HepG2 (cell line): ENCODE data around the gene ZNF485. TPM values are rescaled to one million over a fixed set of nuclear protein-coding genes. Genes with fewer than 3 reads are reported as not detected.

Experiments
- ARID4A ChIP-seq: sonication (generic); formaldehyde crosslinking; IDR thresholded peaks from 2 replicates; pipeline ENCODE4 v1.5.0; 2020; ENCODE audit warnings: mild to moderate bottlenecking, missing genetic modification reagents, borderline replicate concordance
- KAT7 ChIP-seq: IDR thresholded peaks from 2 replicates; pipeline ENCODE4 v1.6.1; 2018; ENCODE audit warnings: borderline replicate concordance, missing compliant biosample characterization
- MAF1 ChIP-seq: sonication (generic); formaldehyde crosslinking; IDR thresholded peaks from 2 replicates; pipeline ENCODE4 v1.5.0; 2020; ENCODE audit warnings: missing genetic modification reagents, borderline replicate concordance
- MXD3 ChIP-seq: IDR thresholded peaks from 2 replicates; pipeline ENCODE4 v1.6.1; 2016; ENCODE audit warnings: mild to moderate bottlenecking, missing biosample characterization, missing genetic modification reagents
- MYPOP ChIP-seq: sonication (generic); formaldehyde crosslinking; IDR thresholded peaks from 2 replicates; pipeline ENCODE4 v1.8.1; 2023; ENCODE audit warnings: mild to moderate bottlenecking, moderate library complexity, missing genetic modification reagents
- PPARG ChIP-seq: conservative IDR thresholded peaks from 2 replicates; pipeline ENCODE4 v1.6.1; 2016; ENCODE audit warnings: missing biosample characterization, missing genetic modification reagents
- SETDB1 ChIP-seq: sonication (generic); formaldehyde crosslinking; IDR thresholded peaks from 2 replicates; pipeline ENCODE4 v1.5.1; 2020; ENCODE audit warnings: missing genetic modification reagents, mild to moderate bottlenecking, borderline replicate concordance
- ZGPAT ChIP-seq: IDR thresholded peaks from 2 replicates; pipeline ENCODE4 v1.6.1; 2016; ENCODE audit warnings: mild to moderate bottlenecking
- ZKSCAN8 ChIP-seq: IDR thresholded peaks from 2 replicates; pipeline ENCODE4 v1.6.1; 2016; ENCODE audit warnings: borderline replicate concordance, missing genetic modification reagents, missing compliant biosample characterization
- ZNF331 ChIP-seq: sonication (generic); formaldehyde crosslinking; IDR thresholded peaks from 2 replicates; pipeline ENCODE4 v1.4.0; 2020; ENCODE audit warnings: missing genetic modification reagents
- ZNF547 ChIP-seq: sonication (generic); formaldehyde crosslinking; IDR thresholded peaks from 2 replicates; pipeline ENCODE4 v1.5.1; 2020; ENCODE audit warnings: mild to moderate bottlenecking, missing genetic modification reagents
- ZNF7 ChIP-seq: IDR thresholded peaks from 2 replicates; pipeline ENCODE4 v1.6.1; 2016; ENCODE audit warnings: missing biosample characterization, missing genetic modification reagents
- polyA plus RNA-seq, 8 experiments: library from polyadenylated mRNA; depleted of rRNA in 3 of 8; stranded (reverse) in 7 of 8; unstranded in 1 of 8; fragments of >200 nt; fragmentation: Illumina TruSeq in 4 of 8; extraction: Trizol in 4 of 8; gene quantifications; 2 replicates each; pipeline versions ENCODE4 v1.2.1 to v1.2.3, GENCODE V29; 2011 to 2016; ENCODE audit warnings: low read depth in 4 of 8, missing spikeins in 1 of 8, mixed read lengths in 1 of 8; ENCODE audit not compliant: insufficient read depth in 1 of 8
- total RNA-seq, 5 experiments: library from RNA; depleted of rRNA; stranded (reverse); fragments of >200 nt; fragmentation: Illumina TruSeq; extraction: Trizol; gene quantifications; 2 replicates each; pipeline ENCODE4 v1.2.3, GENCODE V29; 2016; ENCODE audit warnings: low read depth in 1 of 5
- TF ChIP-seq, protein P1 (sequence below): sonication (generic); formaldehyde crosslinking; IDR thresholded peaks from 2 replicates; pipeline ENCODE4 v1.4.0; 2020; ENCODE audit warnings: missing genetic modification reagents
- TF ChIP-seq, protein P2 (sequence below): sonication (generic); formaldehyde crosslinking; IDR thresholded peaks from 2 replicates; pipeline ENCODE4 v1.5.1; 2020; ENCODE audit warnings: mild to moderate bottlenecking, missing genetic modification reagents, moderate library complexity

Gene ZNF485
- total and polyA plus RNA-seq, 2 of the 13 experiments (the other 11 are each of a cell fraction or from before 2014, with no cell fraction given): 1.4 to 3.3 TPM

DNA sequence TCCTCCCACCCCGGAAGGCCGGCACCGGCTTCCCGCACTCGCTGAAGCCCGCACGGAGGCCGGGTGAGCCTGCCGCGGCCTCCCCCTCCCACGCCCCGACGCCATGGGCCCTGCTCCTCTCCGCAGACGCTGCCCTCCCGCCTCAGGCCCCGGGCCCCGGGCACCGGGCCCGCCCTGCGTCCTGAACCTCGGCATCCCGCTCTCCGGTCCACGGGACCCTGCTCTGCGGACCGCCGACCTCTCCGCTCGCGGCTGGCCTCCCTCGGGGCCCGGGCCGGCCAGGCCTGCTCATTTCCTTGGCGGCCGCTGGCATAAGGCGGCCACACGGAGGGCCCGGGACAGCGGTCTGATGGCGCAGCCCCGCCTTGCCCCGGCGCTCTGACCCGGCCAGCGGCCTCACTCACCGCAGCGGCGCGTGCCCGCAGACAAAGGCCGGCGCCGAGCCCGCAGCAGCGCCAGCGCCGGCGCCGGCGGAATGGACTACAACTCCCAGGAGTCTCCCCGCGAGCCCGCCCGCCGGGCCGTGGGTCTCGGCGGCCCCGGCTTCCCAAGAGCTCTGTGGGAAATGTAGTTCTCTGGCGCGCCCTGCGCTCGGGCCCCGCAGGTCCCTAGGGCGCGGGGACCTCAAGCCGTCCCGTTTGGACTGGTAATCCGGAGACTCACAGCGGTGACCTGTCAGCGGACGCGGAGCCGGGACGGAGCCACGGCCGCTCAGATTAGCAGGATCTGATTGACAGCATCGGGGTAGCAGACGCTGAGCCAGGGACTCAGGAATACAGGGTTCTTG lies 42.4 kb downstream of the ZNF485 start, which contains the start of gene ZNF32 (continued):
- TF ChIP-seq, protein P1, sequence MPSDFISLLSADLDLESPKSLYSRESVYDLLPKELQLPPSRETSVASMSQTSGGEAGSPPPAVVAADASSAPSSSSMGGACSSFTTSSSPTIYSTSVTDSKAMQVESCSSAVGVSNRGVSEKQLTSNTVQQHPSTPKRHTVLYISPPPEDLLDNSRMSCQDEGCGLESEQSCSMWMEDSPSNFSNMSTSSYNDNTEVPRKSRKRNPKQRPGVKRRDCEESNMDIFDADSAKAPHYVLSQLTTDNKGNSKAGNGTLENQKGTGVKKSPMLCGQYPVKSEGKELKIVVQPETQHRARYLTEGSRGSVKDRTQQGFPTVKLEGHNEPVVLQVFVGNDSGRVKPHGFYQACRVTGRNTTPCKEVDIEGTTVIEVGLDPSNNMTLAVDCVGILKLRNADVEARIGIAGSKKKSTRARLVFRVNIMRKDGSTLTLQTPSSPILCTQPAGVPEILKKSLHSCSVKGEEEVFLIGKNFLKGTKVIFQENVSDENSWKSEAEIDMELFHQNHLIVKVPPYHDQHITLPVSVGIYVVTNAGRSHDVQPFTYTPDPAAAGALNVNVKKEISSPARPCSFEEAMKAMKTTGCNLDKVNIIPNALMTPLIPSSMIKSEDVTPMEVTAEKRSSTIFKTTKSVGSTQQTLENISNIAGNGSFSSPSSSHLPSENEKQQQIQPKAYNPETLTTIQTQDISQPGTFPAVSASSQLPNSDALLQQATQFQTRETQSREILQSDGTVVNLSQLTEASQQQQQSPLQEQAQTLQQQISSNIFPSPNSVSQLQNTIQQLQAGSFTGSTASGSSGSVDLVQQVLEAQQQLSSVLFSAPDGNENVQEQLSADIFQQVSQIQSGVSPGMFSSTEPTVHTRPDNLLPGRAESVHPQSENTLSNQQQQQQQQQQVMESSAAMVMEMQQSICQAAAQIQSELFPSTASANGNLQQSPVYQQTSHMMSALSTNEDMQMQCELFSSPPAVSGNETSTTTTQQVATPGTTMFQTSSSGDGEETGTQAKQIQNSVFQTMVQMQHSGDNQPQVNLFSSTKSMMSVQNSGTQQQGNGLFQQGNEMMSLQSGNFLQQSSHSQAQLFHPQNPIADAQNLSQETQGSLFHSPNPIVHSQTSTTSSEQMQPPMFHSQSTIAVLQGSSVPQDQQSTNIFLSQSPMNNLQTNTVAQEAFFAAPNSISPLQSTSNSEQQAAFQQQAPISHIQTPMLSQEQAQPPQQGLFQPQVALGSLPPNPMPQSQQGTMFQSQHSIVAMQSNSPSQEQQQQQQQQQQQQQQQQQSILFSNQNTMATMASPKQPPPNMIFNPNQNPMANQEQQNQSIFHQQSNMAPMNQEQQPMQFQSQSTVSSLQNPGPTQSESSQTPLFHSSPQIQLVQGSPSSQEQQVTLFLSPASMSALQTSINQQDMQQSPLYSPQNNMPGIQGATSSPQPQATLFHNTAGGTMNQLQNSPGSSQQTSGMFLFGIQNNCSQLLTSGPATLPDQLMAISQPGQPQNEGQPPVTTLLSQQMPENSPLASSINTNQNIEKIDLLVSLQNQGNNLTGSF: no peak
- TF ChIP-seq MAF1 (CRISPR knock-in tag) (no peak), SETDB1 (CRISPR knock-in tag) (no peak), PPARG (CRISPR knock-in tag) (no peak), KAT7 (CRISPR knock-in tag) (peak; percentile 54; the same call in 1 of the 2 replicates), ZGPAT (CRISPR knock-in tag) (no peak), ZNF7 (CRISPR knock-in tag) (no peak), MYPOP (CRISPR knock-in tag) (peak; percentile 95), ARID4A (peak; percentile 28; the same call in 1 of the 2 replicates), ZKSCAN8 (no peak), MXD3 (CRISPR knock-in tag) (peak; percentile 34; the same call in 1 of the 2 replicates), ZNF547 (CRISPR knock-in tag) (peak; percentile 59; the same call in 1 of the 2 replicates), ZNF331 (no peak; the same call in 1 of the 2 replicates)
- TF ChIP-seq, protein P2, sequence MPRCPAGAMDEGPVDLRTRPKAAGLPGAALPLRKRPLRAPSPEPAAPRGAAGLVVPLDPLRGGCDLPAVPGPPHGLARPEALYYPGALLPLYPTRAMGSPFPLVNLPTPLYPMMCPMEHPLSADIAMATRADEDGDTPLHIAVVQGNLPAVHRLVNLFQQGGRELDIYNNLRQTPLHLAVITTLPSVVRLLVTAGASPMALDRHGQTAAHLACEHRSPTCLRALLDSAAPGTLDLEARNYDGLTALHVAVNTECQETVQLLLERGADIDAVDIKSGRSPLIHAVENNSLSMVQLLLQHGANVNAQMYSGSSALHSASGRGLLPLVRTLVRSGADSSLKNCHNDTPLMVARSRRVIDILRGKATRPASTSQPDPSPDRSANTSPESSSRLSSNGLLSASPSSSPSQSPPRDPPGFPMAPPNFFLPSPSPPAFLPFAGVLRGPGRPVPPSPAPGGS (CRISPR knock-in tag): peak; percentile 67; the same call in 1 of the 2 replicates
